GM12878 (cell line): ENCODE data around the gene MTCL3.

ENCODE experiments used
- ATAC-seq: fragments of 200-7000 bp; cut with Tn5 transposase; 3 replicates; pipeline ENCODE4 v1.9.1; 2020; ENCODE audit warnings: mild to moderate bottlenecking, moderate library complexity
- BruUV-seq: library from RNA; stranded (reverse); fragments of 400-500 nt; replicated peaks from 2 replicates; lab custom pipeline; 2021; lab: Mats Ljungman, UMichigan
- CTCF ChIA-PET: fragments of 300-600 bp; sonication (Branson Sonifier 250); formaldehyde crosslinking; extraction: SDS; loops from one replicate; lab custom pipeline; 2021; ENCODE audit warnings: inconsistent platforms; lab: Yijun Ruan, JAX
- POLR2A ChIA-PET: fragments of 350-600 bp; formaldehyde crosslinking; extraction: SDS; loops from one replicate; lab custom pipeline; 2021; ENCODE audit warnings: inconsistent platforms; lab: Charles Lee
- RAD21 ChIA-PET: fragments of 300-600 bp; sonication (Branson Sonifier 250); formaldehyde crosslinking; loops from one replicate; lab custom pipeline; 2023; ENCODE audit warnings: antibody characterized with exemption; ENCODE audit not compliant: unreplicated experiment; lab: Charles Lee
- SMC1A ChIA-PET: fragments of 300-600 bp; sonication (Branson Sonifier 250); formaldehyde crosslinking; loops from one replicate; lab custom pipeline; 2023; ENCODE audit not compliant: unreplicated experiment, uncharacterized antibody; lab: Charles Lee
- DNase-seq: peaks from one replicate; pipeline ENCODE4 v3.0.0-alpha.2; 2011; ENCODE audit warnings: low read depth, low spot score
- FAIRE-seq: peaks from 3 replicates; lab custom pipeline; 2011; peaks lifted over from hg19 to GRCh38; lab: Jason Lieb, UNC
- H2AFZ ChIP-seq: 2 replicates; pipeline ENCODE4 v1.6.0; 2011; ENCODE audit warnings: low read depth, low read length, control low read depth; ENCODE audit not compliant: control insufficient read depth
- H3K27ac ChIP-seq: 2 replicates; pipeline ENCODE4 v1.5.1; 2011; ENCODE audit warnings: control low read depth; ENCODE audit not compliant: control insufficient read depth, insufficient read depth
- H3K27me3 ChIP-seq, 2 experiments: replicated peaks in 1 of 2; 2 replicates each; pipeline versions ENCODE4 v1.6.0 to v1.6.1; 2011; ENCODE audit warnings: low read length in 1 of 2; ENCODE audit not compliant: control insufficient read depth in 2 of 2, insufficient read depth in 2 of 2
- H3K36me3 ChIP-seq, 2 experiments: 2 replicates each; pipeline ENCODE4 v1.5.1; 2011; ENCODE audit warnings: low read length in 1 of 2; ENCODE audit not compliant: control insufficient read depth in 2 of 2, insufficient read depth in 2 of 2
- H3K4me1 ChIP-seq: 2 replicates; pipeline ENCODE4 v1.6.1; 2011; ENCODE audit warnings: mild to moderate bottlenecking, low read length, moderate library complexity, mixed read lengths; ENCODE audit not compliant: control insufficient read depth, insufficient read depth
- H3K4me2 ChIP-seq: 2 replicates; pipeline ENCODE4 v1.6.0; 2011; ENCODE audit warnings: control low read depth; ENCODE audit not compliant: control insufficient read depth, insufficient read depth
- H3K4me3 ChIP-seq: fragments of 200-600 bp; sonication (generic); 2 replicates; pipeline ENCODE4 v1.5.1; 2016
- H3K79me2 ChIP-seq: 2 replicates; pipeline ENCODE4 v1.6.0; 2011; ENCODE audit warnings: low read length; ENCODE audit not compliant: control insufficient read depth, insufficient read depth
- H3K9ac ChIP-seq: 2 replicates; pipeline ENCODE4 v1.8.0; 2011; ENCODE audit warnings: low read length, control low read depth, mixed read lengths; ENCODE audit not compliant: control insufficient read depth, insufficient read depth
- H3K9me3 ChIP-seq: replicated peaks from 3 replicates; pipeline ENCODE4 v1.5.1; 2011; ENCODE audit warnings: mild to moderate bottlenecking, low read length; ENCODE audit not compliant: control insufficient read depth, insufficient read depth
- H4K20me1 ChIP-seq: 2 replicates; pipeline ENCODE4 v1.6.0; 2011; ENCODE audit not compliant: control insufficient read depth, insufficient read depth
- BCL11A ChIP-seq: IDR thresholded peaks from 2 replicates; pipeline ENCODE4 v1.6.1; 2011; ENCODE audit warnings: low read depth, low read length
- ESRRA ChIP-seq: IDR thresholded peaks from 2 replicates; pipeline ENCODE4 v1.6.1; 2012; ENCODE audit warnings: mild to moderate bottlenecking, low read length, improper control_type of control experiment
- HDAC2 ChIP-seq: fragments of 200-600 bp; sonication (generic); IDR thresholded peaks from 2 replicates; pipeline ENCODE4 v1.6.1; 2017
- HDAC6 ChIP-seq: fragments of 200-600 bp; sonication (generic); IDR thresholded peaks from one replicate; pipeline ENCODE4 v1.8.0; 2017; ENCODE audit warnings: antibody characterized with exemption; ENCODE audit not compliant: unreplicated experiment
- JUNB ChIP-seq: IDR thresholded peaks from 2 replicates; pipeline ENCODE4 v1.6.1; 2016; ENCODE audit warnings: antibody characterized with exemption, mild to moderate bottlenecking
- NR2F1 ChIP-seq: fragments of 450-650 bp; conservative IDR thresholded peaks from 2 replicates; pipeline ENCODE4 v1.6.1; 2017; ENCODE audit warnings: mild to moderate bottlenecking
- POU2F2 ChIP-seq: IDR thresholded peaks from 3 replicates; pipeline ENCODE4 v1.6.1; 2011; ENCODE audit warnings: low read depth, mild to moderate bottlenecking, low read length, borderline replicate concordance
- STAT3 ChIP-seq: IDR thresholded peaks from 2 replicates; pipeline ENCODE4 v1.6.1; 2011; ENCODE audit warnings: low read depth, low read length, improper control_type of control experiment
- TARDBP ChIP-seq: IDR thresholded peaks from 2 replicates; pipeline ENCODE4 v1.6.1; 2016; ENCODE audit warnings: borderline replicate concordance
- ZZZ3 ChIP-seq: IDR thresholded peaks from 2 replicates; pipeline ENCODE4 v1.6.1; 2011; ENCODE audit warnings: low read depth; ENCODE audit not compliant: control insufficient read depth, insufficient read length
- WGBS: methylation state at CpG from one replicate; pipeline ENCODE4 v1.1.6; 2016; ENCODE audit warnings: low lambda C conversion rate; ENCODE audit not compliant: insufficient replicate concordance, insufficient coverage; ENCODE audit errors: missing lambda C conversion rate; 5-methylcytosine and 5-hydroxymethylcytosine counted together
- in situ Hi-C: fragments of 300-500 bp; cut with MboI; formaldehyde crosslinking; loops from 9 replicates; pipeline ENCODE4 v1.14.3; 2018; ENCODE audit warnings: mixed read lengths
- intact Hi-C: fragments of 100-400 bp; cut with micrococcal nuclease; formaldehyde crosslinking; loops from one replicate; pipeline ENCODE4 v1.14.2; 2022; ENCODE audit not compliant: unreplicated experiment
- TF ChIP-seq, protein P1 (sequence below): fragments of 450-650 bp; formaldehyde crosslinking; IDR thresholded peaks from 2 replicates; pipeline ENCODE4 v1.4.0; 2020; ENCODE audit warnings: mild to moderate bottlenecking, moderate library complexity
- TF ChIP-seq, protein P2 (sequence below): IDR thresholded peaks from 2 replicates; pipeline ENCODE4 v1.6.1; 2011; ENCODE audit warnings: borderline replicate concordance, low read depth, mild to moderate bottlenecking, moderate library complexity, low read length; ENCODE audit not compliant: insufficient read depth, poor library complexity, severe bottlenecking
- TF ChIP-seq, protein P3 (sequence below): IDR thresholded peaks from 2 replicates; pipeline ENCODE4 v1.6.1; 2012; ENCODE audit warnings: low read depth, low read length, improper control_type of control experiment

The MTCL3 gene

DNA sequence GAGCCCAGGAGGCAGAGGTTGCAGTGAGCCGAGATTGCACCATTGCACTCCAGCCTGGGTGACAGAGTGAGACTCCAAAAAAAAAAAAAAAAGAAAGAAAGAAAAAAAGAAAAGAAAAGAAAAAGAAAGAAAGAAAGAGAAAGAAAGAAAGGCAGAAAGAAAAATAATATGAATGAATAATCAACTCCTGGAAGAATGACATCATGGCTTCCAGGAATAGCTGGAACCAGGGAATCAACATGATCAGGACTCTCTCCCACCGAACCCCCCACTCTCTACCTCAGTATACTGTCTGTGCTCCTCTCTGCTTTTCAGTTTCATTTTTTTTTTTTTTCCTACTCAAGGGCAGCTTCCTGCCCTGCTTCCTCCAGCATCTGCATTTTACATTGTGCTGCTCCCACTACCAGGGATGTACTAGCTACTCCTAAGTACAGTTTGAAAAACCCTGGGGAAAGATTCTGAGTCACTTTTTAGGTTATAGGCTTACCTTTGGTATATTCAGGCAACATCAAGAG, 19.7 kb upstream of the MTCL3 start:
- ChIA-PET CTCF (interaction anchor here (0.7 to 4.8 kb wide), 19 partner anchors 8 to 352 kb away, joined by 3 to 83 read pairs (median 5); partner anchors contain the start of genes KIAA0408 and RNF146), RAD21 (interaction anchor here (0.7 to 4.2 kb wide), 16 partner anchors 22 to 1313 kb away, joined by 3 to 56 read pairs (median 3); partner anchors contain the start of gene KIAA0408), SMC1A (interaction anchor here (1.0 to 4.0 kb wide), 12 partner anchors 22 to 351 kb away, joined by 3 to 34 read pairs (median 8); partner anchors contain the start of gene KIAA0408), POLR2A (no interaction called here)
- Histone ChIP-seq H3K4me1 (no peaks in the 10 kb centered on the region), H3K27ac (no peak overlapping the region), H4K20me1 (no peaks in the 10 kb centered on the region), H3K4me2 (no peak overlapping the region), H2AFZ (no peak overlapping the region), H3K9me3 (no peaks in the 10 kb centered on the region), H3K9ac (no peak overlapping the region), H3K4me3 (no peak overlapping the region), H3K36me3 (no peaks in the 10 kb centered on the region), H3K27me3 (no peaks in the 10 kb centered on the region), H3K79me2 (no peaks in the 10 kb centered on the region)
- in situ Hi-C loops (loop anchor here (5.0 to 10.0 kb wide), 2 partner anchors 77 to 234 kb away; no protein-coding TSS in a partner anchor), intact Hi-C loops (loop anchor here (1.0 to 2.0 kb wide), 2 partner anchors 74 to 236 kb away; no protein-coding TSS in a partner anchor)
- 0% methylated on average over 1 of the region's 2 CpGs for WGBS
- BruUV-seq = no TSS peak
- FAIRE-seq (no peak), ATAC-seq (no peak; the same call in 2 of the 3 replicates), DNase-seq (no peak)
- TF ChIP-seq, protein P1, sequence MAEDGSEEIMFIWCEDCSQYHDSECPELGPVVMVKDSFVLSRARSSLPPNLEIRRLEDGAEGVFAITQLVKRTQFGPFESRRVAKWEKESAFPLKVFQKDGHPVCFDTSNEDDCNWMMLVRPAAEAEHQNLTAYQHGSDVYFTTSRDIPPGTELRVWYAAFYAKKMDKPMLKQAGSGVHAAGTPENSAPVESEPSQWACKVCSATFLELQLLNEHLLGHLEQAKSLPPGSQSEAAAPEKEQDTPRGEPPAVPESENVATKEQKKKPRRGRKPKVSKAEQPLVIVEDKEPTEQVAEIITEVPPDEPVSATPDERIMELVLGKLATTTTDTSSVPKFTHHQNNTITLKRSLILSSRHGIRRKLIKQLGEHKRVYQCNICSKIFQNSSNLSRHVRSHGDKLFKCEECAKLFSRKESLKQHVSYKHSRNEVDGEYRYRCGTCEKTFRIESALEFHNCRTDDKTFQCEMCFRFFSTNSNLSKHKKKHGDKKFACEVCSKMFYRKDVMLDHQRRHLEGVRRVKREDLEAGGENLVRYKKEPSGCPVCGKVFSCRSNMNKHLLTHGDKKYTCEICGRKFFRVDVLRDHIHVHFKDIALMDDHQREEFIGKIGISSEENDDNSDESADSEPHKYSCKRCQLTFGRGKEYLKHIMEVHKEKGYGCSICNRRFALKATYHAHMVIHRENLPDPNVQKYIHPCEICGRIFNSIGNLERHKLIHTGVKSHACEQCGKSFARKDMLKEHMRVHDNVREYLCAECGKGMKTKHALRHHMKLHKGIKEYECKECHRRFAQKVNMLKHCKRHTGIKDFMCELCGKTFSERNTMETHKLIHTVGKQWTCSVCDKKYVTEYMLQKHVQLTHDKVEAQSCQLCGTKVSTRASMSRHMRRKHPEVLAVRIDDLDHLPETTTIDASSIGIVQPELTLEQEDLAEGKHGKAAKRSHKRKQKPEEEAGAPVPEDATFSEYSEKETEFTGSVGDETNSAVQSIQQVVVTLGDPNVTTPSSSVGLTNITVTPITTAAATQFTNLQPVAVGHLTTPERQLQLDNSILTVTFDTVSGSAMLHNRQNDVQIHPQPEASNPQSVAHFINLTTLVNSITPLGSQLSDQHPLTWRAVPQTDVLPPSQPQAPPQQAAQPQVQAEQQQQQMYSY (CRISPR knock-in tag) = no peak
- TF ChIP-seq HDAC6 (no peak), ESRRA (no peak), JUNB (no peak), BCL11A (no peak), HDAC2 (no peak), STAT3 (no peak), POU2F2 (no peak), NR2F1 (no peak), ZZZ3 (no peak), TARDBP (no peak)
- TF ChIP-seq, protein P2, sequence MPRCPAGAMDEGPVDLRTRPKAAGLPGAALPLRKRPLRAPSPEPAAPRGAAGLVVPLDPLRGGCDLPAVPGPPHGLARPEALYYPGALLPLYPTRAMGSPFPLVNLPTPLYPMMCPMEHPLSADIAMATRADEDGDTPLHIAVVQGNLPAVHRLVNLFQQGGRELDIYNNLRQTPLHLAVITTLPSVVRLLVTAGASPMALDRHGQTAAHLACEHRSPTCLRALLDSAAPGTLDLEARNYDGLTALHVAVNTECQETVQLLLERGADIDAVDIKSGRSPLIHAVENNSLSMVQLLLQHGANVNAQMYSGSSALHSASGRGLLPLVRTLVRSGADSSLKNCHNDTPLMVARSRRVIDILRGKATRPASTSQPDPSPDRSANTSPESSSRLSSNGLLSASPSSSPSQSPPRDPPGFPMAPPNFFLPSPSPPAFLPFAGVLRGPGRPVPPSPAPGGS = no peak
- TF ChIP-seq, protein P3, sequence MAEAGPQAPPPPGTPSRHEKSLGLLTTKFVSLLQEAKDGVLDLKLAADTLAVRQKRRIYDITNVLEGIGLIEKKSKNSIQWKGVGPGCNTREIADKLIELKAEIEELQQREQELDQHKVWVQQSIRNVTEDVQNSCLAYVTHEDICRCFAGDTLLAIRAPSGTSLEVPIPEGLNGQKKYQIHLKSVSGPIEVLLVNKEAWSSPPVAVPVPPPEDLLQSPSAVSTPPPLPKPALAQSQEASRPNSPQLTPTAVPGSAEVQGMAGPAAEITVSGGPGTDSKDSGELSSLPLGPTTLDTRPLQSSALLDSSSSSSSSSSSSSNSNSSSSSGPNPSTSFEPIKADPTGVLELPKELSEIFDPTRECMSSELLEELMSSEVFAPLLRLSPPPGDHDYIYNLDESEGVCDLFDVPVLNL = no peak
